Stimulated activated CD4-positive, alpha-beta T cell treated with anti-CD3 and anti-CD28 coated beads, Interleukin-15, amount 100 ng/mL, for 1 hour (primary cell): ENCODE data around the gene TTC7B.

Source experiments
- DNase-seq, 2 donors: peaks; one replicate each; pipeline ENCODE4 v3.0.0-alpha.2; 2020; ENCODE audit warnings: low read depth in 1 of 2, low spot score in 1 of 2

The TTC7B gene

DNA sequence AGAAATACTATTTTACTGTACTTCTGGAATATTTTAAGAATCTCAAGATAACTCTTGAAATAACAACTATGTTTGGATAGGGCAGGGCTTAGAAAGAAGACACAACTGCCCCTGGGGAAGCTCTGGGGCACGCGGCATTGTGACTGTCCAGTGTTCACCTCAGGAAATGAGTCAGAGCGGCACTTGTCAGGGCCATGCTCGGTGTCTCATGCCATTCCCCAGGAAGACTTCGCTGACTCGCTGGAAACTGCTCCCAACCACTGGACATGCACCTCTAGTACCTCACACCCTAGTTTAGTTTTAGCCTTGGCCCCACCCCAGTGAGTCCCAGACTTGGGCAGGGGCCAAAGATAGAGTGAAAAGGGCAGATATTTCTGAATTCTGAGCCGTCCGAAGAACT lies 192.0 kb downstream of the TTC7B start:
- DNase-seq = no peak

DNA sequence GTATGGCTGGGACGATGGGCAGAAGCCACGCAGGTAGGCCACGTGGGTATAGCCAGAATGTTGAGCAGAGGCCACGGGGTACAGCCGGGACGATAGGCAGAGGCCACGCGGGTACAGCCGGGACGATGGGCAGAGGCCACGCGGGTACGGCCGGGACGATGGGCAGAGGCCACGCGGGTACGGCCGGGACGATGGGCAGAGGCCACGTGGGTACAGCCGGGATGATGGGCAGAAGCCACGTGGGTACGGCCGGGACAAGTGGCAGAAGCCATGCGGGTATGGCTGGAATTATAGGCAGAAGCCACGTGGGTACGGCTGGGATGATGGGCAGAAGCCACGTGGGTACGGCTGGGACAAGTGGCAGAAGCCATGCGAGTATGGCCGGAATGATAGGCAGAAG lies 195.0 kb downstream of the TTC7B start:
- no peak for DNase-seq

DNA sequence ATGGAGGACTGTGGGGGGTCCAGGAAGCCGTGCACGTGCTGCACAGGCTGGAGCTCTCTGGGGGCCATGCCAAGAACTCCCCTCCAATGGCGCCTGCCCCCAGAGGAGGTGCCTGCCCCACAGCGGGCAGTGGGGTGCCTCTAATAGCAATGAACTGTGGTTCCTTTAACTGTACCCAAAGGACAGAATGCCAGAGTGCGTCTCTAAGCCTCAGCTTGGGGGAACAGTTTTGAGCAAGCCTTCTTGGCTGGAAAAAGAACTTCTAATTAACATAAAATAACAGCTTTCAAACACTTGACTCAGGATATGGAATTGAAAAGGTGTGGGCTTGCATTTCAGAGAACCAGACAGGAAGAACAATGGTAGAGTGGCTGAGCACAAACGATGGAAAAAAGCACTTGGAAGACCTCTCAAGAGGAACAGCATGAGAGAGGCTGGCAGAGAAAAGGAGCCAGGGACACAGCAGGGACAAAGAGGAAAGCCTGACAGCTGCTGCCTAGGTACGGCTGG lies 195.6 kb downstream of the TTC7B start:
- DNase-seq = no peak

DNA sequence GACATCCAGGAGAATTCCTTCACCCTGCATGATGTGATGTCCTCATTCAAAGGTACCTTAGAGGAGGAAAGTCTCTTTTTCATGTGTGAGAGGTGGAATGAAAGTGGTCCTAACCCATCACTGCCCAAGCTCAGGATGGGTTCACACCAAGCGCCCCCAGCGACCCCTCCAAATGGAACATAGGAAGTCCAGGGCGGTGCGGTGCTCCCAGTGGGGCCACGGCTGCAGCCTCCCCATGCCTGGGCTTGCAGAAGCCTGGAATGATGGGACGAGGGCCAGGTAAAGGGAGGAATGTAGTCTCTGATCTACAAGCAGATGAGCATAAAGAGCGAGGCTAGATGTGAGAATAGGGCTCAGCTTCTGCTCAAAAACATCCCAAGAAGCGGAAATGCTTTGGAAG lies 196.3 kb downstream of the TTC7B start:
- DNase-seq = no peak

DNA sequence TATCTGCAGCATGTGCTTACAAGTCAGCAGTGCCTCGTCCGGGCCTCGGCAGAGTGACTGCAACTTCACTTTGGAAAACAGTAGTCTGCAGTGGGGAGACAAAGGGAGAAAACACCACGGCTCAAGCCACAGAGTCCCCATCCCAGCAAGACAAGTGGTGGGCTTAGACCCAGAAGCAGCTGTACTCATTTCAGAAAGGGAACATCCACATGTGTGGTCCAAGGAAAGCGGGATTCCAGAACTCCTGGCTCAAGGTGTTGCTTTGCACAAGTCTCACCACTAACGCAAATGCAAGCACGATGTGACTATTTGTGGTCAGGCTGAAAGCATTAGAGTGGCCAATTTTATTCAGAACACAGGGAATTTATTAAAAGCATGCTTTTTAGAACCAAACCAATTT lies 198.3 kb downstream of the TTC7B start:
- DNase-seq = no peak

DNA sequence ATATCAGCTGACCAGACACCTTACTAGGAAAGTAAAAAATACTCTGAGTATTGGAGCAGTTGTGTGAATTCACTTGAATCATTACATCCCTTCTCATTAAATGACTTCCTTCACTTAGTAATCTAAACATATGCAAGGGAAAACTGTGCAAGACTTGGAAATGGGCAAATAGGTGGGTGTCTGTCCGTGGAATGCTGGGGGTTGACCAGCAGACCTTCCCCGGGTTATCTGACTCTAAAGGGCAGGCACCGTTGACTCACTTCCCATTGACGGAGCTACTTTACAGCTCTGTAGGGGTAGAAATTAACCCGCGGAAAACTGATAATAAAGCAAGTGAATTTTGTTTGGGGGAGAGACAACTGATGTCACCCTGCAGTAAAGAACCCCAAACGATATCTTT lies 199.3 kb downstream of the TTC7B start:
- no peak for DNase-seq

DNA sequence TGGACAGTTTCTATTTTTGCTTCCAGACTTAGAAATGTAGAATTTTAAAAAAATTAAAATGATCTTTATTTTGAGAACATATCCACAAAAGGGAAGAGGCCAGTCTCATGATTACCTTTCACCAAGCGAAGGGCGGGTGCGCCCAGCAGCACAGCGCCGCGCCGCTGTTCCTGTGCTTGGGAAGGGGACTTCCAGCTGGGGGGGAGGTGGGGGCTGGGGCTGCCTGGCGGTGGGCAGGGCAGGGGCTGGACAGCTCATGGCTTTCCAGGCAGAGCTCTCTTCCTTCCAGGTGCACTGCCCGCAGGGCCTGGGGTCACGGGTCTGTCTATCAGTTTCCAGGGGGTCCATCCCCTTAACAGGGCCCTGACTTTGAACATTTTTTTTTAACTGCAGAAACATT lies 199.9 kb downstream of the TTC7B start:
- DNase-seq = no peak

DNA sequence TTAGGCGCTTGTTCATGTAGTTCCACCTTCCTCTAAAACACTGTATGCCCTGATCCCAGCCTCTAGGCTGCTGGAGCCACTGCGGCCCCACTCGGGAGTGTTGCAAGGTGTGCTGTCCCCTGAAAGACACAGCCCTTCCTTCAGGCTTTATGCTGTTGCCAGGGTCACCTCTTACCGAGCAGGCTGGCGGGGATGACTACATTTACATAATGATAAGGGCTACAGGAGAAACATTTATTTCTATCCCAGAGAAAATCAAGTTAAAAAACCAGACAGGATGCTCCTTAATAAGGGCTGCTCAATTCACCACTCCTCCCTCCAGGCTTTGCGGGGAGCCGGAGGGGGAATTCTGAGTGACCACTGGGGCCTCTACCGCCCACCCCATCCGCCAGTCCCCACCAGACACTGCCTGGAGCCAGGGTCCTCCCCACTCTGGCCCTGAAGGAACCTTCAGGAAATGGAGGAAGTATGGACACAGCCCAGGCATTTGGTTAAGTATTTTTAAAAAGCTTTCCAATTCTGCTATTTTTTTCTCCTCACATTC lies 200.6 kb downstream of the TTC7B start:
- DNase-seq = no peak

DNA sequence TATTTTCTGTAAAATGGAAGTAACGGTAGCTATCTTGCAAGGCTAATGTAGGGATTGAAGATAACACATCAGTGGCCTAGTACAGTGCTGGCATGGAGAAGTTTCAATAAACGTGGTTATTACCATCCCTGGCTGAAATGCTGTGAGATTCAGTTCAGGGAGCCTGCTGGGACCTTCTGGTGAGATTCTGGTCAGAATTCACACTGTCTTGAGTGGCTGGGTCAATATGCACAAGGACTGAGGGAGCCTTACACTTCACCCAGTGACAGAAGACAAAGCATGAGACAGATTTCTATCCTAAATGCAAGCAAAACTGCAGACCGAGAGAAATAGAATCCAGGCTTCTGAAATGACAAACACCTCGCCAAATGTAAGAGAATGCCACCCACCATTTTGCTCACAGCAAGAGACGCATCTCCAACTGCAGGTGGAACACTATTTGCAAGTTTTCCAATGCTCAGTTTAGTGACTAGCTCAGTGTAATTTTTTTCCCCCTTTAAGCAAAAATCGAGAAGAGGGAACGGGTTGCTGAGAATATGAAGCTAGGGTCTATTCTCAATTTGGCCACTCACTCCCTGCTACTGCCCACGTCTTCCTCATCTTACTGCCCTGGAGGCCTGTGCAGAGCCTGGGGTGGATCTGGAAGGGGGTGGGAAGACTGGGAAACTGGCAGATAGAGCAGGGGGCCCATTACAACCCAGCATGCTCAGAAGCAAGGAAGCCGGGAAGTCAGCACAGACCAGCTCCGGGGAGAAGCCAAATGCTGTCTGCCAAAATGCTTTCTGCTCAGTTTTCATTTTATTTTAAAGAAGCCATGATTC lies 201.3 kb downstream of the TTC7B start:
- DNase-seq = no peak

DNA sequence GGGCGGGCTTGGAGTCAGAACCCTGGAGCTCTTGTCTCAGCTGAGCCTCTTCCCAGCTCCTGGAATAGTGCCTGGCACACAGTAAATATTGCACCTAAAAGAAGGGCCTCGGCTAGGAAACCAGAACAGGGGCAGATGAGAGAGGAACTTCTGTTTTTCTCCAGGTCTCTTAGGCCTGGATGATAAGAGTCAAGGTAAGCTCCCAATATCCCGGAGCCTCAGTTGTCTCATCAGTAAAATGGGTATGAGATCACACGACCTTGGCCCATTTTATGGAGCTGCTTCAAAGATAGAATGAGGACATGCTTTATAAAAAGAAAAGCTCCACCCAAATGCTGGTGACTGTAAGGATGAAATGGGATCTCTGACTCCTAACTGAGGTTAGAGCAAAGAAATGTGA lies 202.2 kb downstream of the TTC7B start:
- DNase-seq = no peak

DNA sequence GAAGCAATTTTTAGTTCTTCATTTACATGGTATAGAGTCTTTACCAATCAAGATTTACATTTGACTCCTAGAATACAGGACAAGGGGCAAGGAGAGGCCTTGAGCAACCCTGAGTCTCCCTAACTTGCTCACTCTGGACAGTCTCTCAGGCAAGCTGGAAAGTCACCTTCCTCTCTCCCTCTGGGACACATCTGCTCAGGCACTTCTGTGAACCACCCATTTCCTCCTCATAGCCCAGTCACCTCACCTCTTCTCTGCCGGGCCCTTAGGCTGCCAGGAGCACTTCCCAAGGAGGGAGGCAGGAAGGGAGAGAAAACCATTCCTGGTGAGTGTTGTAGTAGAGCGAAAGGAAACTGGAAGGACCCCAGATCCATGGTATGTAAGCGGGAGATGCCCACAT lies 202.8 kb downstream of the TTC7B start:
- DNase-seq = no peak

DNA sequence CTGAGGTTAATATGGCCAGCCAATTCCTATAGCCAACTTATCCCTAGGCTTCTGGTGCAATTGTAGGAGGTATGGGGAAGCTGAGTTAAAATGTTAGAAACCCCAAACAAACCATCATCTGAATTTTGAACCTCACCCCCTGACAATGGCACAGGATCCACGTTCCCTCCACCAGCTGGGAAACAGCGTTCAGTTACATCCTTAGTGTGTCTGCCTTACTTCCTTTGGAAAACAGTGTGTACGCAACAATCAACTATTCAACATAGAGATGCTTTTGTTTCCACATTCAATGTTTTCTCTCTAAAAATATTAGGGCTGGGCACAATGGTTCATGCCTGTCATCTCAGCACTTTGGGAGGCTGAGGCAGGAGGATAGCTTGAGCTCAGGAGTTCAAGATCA lies 203.4 kb downstream of the TTC7B start:
- no peak for DNase-seq

DNA sequence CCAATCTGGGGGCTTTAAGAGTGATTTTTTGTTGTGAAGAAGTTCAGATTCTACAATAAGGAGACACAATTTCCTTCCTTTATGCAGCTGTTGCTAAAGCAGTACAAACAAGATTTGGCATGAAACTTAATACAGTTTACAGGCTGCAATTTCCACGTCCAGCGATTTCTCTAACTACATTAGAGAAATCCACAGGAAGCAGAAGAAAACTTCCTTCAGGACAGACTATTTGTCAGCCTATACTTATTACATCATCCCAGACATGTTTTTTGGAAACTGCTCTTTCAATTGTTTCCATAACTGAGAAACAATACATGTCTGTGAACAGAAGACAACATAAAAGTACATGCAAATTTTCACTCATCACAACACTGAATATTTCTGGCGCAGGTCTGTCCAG lies 204.3 kb downstream of the TTC7B start:
- DNase-seq = no peak

DNA sequence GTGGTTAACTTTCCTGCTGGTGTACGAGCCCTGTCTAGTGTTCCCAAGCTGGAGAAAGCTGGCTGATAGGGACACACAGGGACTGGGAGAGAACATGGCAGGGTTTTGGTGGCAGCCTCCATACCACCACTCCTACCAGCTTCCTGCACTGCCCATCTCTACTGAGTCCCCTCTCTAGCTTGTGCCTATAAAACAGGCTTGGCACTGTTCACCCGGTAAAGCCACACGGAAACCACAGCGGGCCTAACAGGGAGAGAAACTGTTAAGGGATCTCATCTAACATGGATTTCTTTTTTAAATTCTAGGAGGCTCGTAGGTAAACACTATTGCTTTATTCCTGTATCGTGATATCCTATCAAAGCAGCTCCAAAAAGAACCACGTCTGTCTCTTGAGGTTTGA lies 204.7 kb downstream of the TTC7B start:
- no peak for DNase-seq

DNA sequence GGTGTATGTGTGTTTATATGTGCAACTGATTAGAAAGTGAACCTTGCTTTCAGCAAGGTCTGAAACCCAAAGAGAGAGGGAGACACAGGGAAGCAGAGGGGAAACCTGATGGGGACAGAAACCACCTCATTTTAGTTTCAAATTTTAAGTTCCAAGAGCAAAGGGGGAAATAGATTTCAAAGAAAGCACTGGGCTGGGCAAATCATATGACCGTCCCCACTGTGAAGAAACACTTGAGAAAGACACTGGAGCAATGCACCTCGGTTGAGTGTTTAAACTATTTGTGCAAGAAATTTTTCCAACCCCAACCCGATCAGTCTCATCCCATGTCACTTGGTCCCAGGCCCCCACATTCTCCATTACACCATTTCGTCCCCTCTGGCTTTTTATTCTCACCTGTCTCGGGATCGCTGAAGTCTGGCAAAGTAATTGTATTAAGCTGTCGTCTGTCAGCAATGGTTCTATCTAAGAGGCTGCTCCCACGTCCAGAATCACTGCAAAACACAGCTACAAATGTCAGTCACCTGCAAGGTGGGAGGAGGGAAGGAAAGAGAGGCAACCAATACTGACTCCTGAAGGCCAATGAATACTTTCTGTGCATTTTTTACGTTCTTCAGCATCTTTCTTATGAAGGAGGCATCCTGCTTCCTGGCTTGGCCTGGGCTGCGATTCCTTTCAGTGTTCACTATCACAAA lies 205.7 kb downstream of the TTC7B start:
- DNase-seq = no peak

DNA sequence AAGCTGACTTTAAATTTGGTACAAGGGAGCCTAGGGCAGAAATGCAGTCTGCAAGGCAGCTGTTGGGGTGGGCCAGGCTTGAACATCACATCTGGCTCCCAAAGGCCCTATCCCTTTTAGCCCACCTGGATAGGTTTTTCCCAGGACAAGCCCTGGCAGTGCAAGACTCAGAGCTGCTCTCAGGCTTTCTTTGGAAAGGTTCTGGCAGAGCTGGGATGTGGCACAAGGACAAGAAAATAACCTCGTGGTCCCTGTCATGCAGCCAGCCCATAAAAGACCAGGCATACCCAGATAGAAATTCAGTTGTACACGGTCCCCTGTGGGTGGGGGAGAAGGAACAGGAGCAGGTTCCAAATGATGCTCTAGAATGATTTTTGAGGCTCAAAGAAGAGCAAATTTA lies 206.9 kb downstream of the TTC7B start:
- no peak for DNase-seq

DNA sequence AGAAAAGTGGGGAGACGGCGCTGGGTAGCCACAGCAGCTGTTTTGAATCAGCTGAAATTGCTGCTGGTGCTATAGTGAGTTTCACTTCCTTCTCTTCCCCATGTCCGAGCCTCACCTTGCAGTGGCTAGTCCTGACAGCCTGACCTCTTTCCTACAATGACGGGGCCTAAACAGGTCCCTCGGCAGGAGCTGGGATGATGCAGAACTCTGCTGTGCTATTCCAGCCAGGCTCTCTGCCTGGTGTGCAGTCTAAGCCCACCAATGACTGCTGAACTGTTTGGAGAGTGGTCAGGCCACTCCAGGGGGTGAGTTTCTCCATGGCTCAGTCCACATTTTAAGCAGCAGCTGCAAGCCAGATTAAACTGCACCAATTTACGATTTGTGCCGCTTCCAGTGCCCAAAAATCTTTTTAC lies 207.3 kb downstream of the TTC7B start:
- DNase-seq = no peak

DNA sequence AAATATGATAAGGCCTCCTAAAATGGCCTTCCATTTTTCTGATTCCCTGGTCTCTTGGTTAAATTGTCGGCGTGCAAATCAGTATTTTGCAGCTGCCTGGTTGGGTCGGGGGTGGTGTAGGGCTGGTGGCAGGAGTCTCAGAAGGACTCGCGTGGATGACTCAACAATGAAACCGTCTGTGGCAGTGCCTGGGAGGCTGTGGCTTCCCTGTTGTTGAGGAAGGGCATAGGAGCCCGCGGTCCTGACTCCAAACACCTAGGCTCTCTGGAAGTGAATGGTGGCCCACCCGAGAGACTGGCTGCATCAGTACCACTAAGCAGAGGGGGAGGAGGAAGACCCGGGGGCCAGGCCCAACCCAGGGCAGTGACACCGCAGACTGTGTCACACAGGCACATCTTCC lies 207.9 kb downstream of the TTC7B start:
- DNase-seq = no peak

DNA sequence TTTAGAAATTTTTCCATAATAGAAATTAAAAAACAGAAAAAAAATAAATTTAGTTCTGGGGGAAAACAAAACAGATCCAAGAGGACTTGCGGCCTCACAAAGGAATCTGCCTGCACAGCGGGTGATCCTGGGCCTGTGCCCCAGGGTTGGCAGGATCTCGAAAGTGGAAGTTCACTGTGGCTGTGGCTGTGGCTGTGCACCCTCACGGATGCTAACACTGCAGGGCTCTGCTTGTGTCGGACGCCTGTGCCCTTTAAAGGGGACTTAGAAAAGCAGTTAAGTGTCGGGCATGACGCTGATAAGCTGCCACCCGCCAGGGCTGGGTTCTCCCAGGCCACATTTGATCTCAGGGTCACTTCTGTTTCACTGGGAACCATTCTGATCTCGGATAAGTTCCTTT lies 209.1 kb downstream of the TTC7B start:
- no peak for DNase-seq

DNA sequence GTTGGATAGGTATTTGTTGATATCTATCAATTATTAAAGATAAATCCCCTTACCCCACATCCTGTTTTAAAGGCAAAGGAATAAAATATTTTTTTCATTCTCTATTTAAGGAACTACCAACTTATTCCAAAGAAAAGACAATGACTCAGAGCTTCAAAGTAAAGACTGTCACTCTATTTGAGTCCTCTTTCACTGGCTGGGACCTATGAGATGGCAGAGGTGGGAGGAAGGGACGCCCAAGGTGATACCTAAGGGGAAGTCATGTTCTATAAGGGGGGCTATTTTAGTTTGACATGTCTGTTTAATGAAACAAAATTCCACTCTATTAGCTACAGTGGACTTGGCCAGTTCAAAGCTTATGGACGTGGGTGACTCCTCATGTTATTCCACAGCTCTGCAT lies 209.8 kb downstream of the TTC7B start:
- DNase-seq = no peak

DNA sequence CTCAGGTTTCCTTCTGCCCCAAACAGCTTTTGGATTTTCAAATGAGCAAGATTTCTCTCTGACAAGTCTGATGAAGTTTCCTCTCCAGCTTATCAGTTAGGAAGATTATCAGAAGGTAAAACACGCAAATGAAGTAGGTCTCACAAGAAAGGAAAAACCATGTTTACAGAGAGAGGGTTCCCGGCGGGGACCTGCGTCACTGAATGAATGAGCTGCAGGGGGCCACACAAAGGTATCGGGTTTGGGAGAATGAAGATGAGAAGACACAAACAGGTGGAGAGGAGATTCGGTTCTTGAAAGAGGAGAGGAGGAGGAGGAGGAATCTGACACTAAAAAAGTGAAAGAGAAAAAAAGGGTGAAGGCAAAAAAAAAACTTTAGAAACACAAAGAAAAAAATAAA lies 210.8 kb downstream of the TTC7B start:
- no peak for DNase-seq

DNA sequence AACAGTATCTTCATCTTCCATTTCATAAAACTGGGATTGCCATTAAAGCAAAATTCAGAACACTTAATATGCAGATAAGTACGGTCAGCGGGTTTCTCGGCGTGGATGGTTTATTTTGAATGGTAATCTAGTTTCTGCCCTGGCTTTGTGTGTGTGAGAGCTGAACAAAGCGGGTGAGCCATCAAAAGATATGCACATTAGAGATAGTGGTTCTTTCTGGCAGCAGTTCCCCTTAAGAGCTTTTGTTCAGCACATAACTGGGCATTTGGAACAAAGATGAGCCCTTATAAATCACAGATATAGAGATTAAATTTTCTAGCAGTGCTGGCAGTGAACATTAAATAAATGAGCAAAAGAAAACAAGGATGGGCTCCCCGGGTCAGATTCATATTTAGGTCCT lies 211.9 kb downstream of the TTC7B start:
- no peak for DNase-seq
